Islet precursor cell (in vitro differentiated cells): ENCODE data around the gene NF1.

ENCODE experiments used
- DNase-seq: peaks from one replicate; pipeline ENCODE4 v3.0.0-alpha.2; 2018

The NF1 gene

GRCh38 chr17:31388770-31389656 lies 294.2 kb downstream of the NF1 start:
- DNase-seq: peak; percentile 76

GRCh38 chr17:31389657-31390381 lies 295.0 kb downstream of the NF1 start:
- DNase-seq: peak; percentile 50

- DNase-seq: peak; percentile 63
Measured at GRCh38 chr17:31390426-31390747, 295.6 kb downstream of the NF1 start.

- peak; percentile 70 for DNase-seq
Measured at GRCh38 chr17:31390748-31391495, 296.1 kb downstream of the NF1 start.

- DNase-seq: peak; percentile 77
Measured at GRCh38 chr17:31391496-31391949, 296.7 kb downstream of the NF1 start, which contains the start of gene RAB11FIP4. TSS of gene RAB11FIP4 (plus strand) at chr17:31391675. CDS start at chr17:31391853, 178 bp downstream.

GRCh38 chr17:31392002-31392855 lies 297.5 kb downstream of the NF1 start:
- peak; percentile 62 for DNase-seq

- peak; percentile 69 for DNase-seq
Measured at GRCh38 chr17:31392856-31393748, 298.3 kb downstream of the NF1 start.

- no peak for DNase-seq
Measured at GRCh38 chr17:31393749-31394146, 299.0 kb downstream of the NF1 start.

GRCh38 chr17:31394544-31394943 lies 299.8 kb downstream of the NF1 start:
- DNase-seq: peak; percentile 92

- DNase-seq: peak; percentile 51
Measured at GRCh38 chr17:31397256-31397939, 302.6 kb downstream of the NF1 start.

GRCh38 chr17:31398381-31399311 lies 303.9 kb downstream of the NF1 start:
- peak; percentile 35 for DNase-seq

GRCh38 chr17:31400481-31400950 lies 305.7 kb downstream of the NF1 start:
- DNase-seq: peak; percentile 53

GRCh38 chr17:31401456-31402254 lies 306.9 kb downstream of the NF1 start:
- DNase-seq: peak; percentile 51

- peak; percentile 80 for DNase-seq
Measured at GRCh38 chr17:31404028-31404949, 309.5 kb downstream of the NF1 start.

- peak; percentile 73 for DNase-seq
Measured at GRCh38 chr17:31405890-31406371, 311.2 kb downstream of the NF1 start.

GRCh38 chr17:31408586-31408985 lies 313.8 kb downstream of the NF1 start:
- DNase-seq: peak; percentile 48
